HG02763 (cell line): ENCODE data around the gene GRIK1.

Experiments
- ATAC-seq: cut with Tn5 transposase; IDR thresholded peaks from one replicate; pipeline ENCODE4 v1.9.1; 2021; ENCODE audit warnings: mild to moderate bottlenecking, moderate library complexity; ENCODE audit not compliant: unreplicated experiment

The GRIK1 gene

GRCh38 chr21:29721964-29722363, 217.8 kb downstream of the GRIK1 start:
- ATAC-seq = no peak

GRCh38 chr21:29721221-29721620, 218.6 kb downstream of the GRIK1 start:
- no peak for ATAC-seq

- no peak for ATAC-seq
Observed at GRCh38 chr21:29719521-29719920, 220.3 kb downstream of the GRIK1 start.

DNA sequence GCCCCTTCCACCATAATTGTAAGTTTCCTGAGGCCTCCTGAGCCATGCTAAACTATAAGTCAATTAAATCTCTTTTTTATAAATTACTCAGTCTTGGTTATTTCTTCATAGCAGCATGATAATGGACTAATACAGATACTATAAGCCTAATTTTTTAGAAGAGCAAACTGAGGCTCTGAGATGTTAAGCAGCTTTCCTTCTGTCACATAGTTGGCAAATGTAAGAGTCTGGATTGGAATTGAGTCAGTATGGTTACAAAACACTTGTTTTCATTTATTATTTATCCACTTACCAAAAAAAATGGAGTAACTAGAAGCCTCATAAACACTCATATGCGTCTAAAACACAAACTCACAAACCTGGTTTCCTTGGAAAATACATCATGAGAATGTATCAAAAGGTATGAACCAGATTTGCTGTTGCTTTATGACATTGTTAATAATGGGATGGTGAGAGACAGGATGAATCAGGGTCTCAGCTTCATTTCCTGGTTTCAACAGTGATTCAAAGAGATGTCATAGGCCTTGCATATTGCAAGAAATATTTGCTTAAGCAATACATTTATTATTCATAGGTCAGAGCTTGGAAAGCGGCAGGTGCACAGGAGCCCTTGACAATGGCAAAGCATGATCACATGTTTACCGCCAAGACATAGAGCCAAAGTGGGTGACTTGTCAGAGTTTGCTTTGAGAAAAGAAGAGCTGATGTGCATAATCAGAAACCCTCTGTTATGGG, 221.5 kb downstream of the GRIK1 start:
- ATAC-seq = no peak

DNA sequence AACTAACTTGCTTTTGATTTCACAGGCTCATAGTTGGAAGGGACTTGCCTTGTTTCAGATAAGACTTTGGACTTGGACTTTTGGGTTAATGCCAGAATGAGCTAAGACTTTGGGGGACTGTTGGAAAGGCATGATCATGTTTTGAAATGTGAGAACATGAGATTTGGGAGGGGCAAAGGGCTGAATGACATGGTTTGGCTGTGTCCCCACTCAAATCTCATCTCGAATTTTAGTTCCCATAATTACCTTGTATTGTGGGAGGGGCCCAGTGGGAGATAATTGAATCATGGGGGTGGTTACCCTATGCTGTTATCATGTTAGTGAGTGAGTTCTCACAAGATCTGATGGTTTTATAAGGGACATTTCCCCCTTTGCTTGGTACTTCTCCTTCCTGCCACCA, 222.1 kb downstream of the GRIK1 start:
- ATAC-seq = no peak

DNA sequence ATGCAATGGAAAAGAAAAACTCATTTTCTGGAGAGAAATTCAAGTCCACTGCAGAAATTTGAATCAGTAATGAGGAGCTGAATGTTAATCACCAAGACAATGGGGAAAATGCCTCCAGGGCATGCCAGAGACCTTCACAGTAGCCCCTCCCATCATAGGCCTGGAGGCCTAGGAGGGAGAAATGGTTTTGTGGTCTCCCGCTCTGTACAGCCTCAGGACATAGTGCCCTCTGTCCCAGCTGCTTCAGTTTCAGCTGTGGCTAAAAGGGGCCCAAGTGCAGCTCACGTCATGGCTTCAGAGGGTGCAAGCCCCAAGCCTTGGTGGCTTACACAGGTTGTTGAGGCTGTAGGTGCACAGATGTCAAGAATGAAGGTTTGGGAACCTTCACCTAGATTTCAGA, 223.0 kb downstream of the GRIK1 start:
- no peak for ATAC-seq

DNA sequence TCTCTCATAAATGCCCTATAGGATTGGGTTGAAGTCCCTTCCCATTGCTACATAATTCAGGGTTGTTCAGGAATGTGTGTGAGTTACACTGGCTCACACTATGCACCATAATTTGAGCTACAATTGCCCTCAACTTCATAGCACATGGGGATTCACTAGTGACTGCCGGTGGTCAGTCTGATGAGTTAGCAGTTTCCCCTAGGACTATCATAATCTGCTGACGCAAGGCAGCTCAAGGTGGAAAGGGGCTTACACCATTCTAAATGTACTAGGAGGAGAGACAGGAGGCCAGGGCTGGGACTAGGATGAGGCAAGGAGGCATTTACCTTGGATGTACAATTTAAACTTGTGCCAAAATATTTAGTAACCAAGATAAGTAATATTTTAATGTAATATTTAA, 224.7 kb downstream of the GRIK1 start:
- ATAC-seq = no peak

- ATAC-seq = no peak
Observed at GRCh38 chr21:29712818-29713217, 227.0 kb downstream of the GRIK1 start.

DNA sequence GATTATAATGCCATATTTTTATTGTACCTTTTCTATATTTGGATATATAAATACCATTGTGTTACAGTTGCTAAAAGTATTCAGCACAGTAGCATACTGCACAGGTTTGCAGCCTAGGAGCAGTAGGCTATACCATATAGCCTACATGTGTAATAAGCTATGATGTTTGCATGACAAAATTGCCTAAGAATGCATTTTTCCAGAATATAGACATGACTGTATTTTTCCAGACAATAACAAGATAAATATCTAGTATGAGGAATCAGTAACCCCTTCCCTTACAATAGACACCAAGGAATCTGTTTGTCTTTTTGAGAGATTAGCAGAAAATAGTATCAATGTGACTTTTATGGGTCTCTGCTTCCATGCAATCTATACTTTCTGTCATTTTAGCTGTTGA, 228.6 kb downstream of the GRIK1 start:
- ATAC-seq = no peak

- no peak for ATAC-seq
Observed at GRCh38 chr21:29710498-29710897, 229.3 kb downstream of the GRIK1 start.

DNA sequence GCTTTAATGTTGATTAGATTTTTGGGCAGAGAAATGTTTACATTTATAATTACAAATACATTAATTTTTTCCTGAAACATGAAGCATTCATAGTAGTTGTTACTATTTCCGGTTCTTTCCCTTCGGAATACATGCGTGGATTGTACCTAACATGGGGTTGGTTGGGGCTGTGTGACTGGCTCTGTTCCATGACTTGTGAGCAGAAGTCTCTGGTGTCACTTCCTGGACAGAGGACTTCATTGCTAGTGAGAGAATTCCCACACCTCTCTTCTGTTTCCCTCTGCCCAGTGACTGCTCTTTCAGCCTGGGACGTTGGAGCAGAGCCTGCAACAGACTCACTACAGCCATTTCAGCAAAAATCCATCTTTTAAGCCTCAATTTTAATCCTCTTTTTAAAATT, 231.4 kb downstream of the GRIK1 start:
- ATAC-seq = no peak

DNA sequence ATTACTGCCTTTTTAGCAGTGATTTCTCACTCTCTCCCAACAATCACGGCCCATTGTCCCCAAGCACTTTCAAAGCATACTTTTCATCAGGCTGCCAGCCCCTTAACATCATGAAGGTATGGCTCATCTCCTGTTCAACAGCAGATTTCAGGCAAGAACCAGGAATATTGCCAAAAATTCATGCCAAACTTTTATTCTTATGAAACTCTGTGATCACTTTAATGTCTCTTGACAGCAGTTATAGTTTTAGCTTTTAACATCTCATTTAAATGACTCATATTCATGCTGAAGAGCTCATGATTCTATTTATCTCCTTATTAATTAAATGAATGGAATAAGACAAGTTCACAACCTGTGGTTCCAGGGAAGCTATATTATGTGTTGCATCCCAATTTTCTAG, 235.1 kb downstream of the GRIK1 start:
- ATAC-seq = no peak

GRCh38 chr21:29701676-29702075, 238.1 kb downstream of the GRIK1 start:
- ATAC-seq = no peak

GRCh38 chr21:29697555-29698193, 242.1 kb downstream of the GRIK1 start:
- ATAC-seq = no peak

GRCh38 chr21:29696937-29697336, 242.9 kb downstream of the GRIK1 start:
- ATAC-seq = no peak

GRCh38 chr21:29691616-29692491, 247.9 kb downstream of the GRIK1 start:
- no peak for ATAC-seq

DNA sequence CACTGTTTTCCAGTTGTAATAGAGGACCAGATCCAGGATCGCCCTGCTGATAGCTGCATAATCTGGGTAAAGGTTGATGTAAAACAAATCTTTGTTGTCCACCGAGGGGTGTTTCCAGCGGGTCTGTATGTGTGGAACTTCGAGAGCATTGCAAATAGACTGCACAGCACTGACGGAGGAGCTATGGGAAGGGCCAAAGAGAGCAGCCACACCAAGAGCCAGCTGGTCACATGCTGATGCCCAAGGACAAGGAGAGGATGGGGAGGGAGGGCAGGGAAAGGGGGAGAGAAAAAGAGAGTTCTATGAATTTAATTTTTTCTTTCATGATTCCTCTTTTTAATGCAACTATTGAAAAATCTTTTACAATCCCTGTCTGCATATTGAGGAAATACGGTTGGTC, 250.0 kb downstream of the GRIK1 start:
- ATAC-seq = no peak

GRCh38 chr21:29684106-29684505, 255.7 kb downstream of the GRIK1 start:
- no peak for ATAC-seq

DNA sequence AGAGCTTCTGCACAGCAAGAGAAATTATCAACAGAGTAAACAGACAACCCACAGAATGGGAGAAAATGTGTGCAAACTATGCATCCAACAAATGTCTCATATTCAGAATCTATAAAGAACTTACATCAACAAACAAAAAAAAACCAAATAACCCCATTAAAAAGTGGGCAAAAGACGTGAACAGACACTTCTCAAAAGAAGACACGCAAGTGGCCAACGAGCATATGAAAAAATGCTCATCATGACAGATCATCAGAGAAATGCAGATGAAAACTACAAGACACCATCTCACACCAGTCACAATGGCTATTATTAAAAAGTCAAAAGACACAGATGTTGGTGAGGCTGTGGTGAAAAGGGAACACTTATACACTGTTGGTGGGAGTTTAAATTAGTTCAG, 257.0 kb downstream of the GRIK1 start:
- ATAC-seq = no peak

GRCh38 chr21:29680273-29680672, 259.5 kb downstream of the GRIK1 start:
- ATAC-seq = no peak

DNA sequence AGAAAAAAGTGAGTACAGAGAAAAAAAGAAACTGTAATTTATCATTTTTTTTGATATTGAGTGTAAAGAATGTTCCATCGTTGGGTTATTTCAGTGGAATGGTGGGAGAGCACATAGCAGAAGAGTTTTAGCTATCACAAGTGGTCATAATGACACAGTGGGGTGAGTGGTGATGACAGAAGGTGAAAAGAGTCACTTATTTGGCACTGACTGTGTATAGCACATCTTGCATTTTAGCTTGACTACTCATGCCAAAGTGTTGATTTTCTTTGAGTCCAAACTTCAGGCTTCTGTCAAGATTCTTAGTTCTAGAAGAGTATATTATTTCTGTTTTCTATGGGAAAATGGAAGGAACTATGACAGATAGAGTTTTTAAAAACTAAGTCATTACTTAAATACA, 261.2 kb downstream of the GRIK1 start:
- ATAC-seq = no peak

DNA sequence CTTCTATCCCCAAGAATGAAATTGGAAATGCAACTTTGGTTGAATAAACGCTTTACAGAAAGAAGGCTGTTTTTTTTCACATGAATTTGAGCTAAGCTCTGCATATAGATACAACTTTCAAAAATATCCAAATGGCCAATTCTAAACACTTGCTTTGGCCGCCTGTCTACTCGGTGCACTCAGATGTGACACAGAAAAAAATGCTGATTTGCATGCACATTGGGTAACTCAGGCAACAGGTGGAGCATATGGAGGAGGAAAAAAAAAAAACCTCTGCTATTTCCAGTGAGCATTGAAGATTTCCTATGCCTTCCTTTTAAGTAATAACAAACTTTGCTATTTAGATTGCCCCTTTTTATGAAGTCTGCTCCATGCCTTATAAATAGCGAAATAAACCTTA, 262.5 kb downstream of the GRIK1 start:
- ATAC-seq = no peak
